Measurements from ENCODE around the gene ZNF562. TPM values are rescaled to one million over a fixed set of nuclear protein-coding genes. Genes with fewer than 3 reads are reported as not detected.

ZNF562 gene
- total RNA-seq, 2 donors from 2014 or later = 16.0 to 17.1 TPM

GRCh38 chr19:9650345-9650744, 24.6 kb downstream of the ZNF562 start:
- no peak for DNase-seq (ENCODE audit: low spot score)
- H3K9me3 ChIP-seq = peaks cover 6 to 36% of the 10 kb centered on the region in 2 donors
- no peak overlapping the region for H3K27ac ChIP-seq
- TF ChIP-seq, protein P1, sequence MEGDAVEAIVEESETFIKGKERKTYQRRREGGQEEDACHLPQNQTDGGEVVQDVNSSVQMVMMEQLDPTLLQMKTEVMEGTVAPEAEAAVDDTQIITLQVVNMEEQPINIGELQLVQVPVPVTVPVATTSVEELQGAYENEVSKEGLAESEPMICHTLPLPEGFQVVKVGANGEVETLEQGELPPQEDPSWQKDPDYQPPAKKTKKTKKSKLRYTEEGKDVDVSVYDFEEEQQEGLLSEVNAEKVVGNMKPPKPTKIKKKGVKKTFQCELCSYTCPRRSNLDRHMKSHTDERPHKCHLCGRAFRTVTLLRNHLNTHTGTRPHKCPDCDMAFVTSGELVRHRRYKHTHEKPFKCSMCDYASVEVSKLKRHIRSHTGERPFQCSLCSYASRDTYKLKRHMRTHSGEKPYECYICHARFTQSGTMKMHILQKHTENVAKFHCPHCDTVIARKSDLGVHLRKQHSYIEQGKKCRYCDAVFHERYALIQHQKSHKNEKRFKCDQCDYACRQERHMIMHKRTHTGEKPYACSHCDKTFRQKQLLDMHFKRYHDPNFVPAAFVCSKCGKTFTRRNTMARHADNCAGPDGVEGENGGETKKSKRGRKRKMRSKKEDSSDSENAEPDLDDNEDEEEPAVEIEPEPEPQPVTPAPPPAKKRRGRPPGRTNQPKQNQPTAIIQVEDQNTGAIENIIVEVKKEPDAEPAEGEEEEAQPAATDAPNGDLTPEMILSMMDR (IDR thresholded peaks at IDR 0.05) = no peak
- H3K4me3 ChIP-seq = no peak overlapping the region
- no peaks in the 10 kb centered on the region for H3K27me3 ChIP-seq
- H3K4me1 ChIP-seq = no peaks in the 10 kb centered on the region
- peaks cover 48% of the 10 kb centered on the region for H3K36me3 ChIP-seq

GRCh38 chr19:9645472-9645871, 29.4 kb downstream of the ZNF562 start:
- no peaks in the 10 kb centered on the region for H3K27me3 ChIP-seq
- TF ChIP-seq, protein P1 (IDR thresholded peaks at IDR 0.05) = no peak
- H3K4me3 ChIP-seq = no peak overlapping the region
- no peak overlapping the region for H3K27ac ChIP-seq
- H3K36me3 ChIP-seq = peaks cover 3% of the 10 kb centered on the region
- H3K4me1 ChIP-seq = no peaks in the 10 kb centered on the region
- no peak for DNase-seq (ENCODE audit: low spot score)
- H3K9me3 ChIP-seq = no peaks in the 10 kb centered on the region

DNA sequence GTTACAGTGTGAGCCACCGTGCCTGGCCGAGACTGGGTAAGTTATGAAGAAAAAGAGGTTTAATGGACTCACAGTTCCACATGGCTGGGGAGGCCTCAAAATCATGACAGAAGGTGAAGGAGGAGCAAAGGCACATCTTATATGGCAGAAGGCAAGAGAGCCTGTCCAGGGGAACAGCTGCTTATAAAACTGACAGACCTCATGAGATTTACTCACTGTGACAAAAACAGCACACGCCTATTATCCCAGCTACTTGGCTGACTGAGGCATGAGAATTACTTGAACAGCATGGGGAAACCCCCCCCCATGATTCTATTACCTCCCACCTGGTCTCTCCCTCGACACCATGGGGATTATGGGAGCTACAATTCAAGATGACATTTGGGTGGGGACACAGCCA, 30.4 kb downstream of the ZNF562 start:
- Histone ChIP-seq H3K4me1 (no peaks in the 10 kb centered on the region), H3K36me3 (no peaks in the 10 kb centered on the region), H3K27ac (no peak overlapping the region), H3K27me3 (no peaks in the 10 kb centered on the region), H3K4me3 (no peak overlapping the region), H3K9me3 (no peaks in the 10 kb centered on the region)
- no peak for DNase-seq (ENCODE audit: low spot score)
- TF ChIP-seq, protein P1 (IDR thresholded peaks at IDR 0.05) = no peak

DNA sequence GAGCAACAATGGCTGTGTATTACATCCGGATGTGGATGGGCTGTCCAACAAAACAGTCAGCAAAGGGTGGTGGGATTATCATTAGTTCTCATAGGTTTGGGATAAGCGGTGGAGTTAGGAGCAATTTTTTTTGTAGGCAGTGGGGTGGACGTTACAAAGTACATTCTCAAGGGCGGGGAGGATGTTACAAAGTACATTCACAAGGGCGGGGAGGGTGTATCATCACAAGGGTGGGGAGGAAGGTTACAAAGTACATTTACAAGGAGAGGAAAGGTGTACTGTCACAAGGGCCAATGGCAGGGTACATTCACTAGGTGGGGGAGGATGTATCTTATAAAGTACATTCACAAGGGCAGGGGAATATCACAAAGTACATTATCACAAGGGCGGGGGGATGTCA, 33.1 kb downstream of the ZNF562 start:
- Histone ChIP-seq H3K36me3 (no peaks in the 10 kb centered on the region), H3K9me3 (no peaks in the 10 kb centered on the region), H3K27me3 (no peaks in the 10 kb centered on the region), H3K27ac (no peak overlapping the region), H3K4me3 (no peak overlapping the region), H3K4me1 (no peaks in the 10 kb centered on the region)
- DNase-seq (ENCODE audit: low spot score) = no peak
- TF ChIP-seq, protein P1 (IDR thresholded peaks at IDR 0.05) = no peak

DNA sequence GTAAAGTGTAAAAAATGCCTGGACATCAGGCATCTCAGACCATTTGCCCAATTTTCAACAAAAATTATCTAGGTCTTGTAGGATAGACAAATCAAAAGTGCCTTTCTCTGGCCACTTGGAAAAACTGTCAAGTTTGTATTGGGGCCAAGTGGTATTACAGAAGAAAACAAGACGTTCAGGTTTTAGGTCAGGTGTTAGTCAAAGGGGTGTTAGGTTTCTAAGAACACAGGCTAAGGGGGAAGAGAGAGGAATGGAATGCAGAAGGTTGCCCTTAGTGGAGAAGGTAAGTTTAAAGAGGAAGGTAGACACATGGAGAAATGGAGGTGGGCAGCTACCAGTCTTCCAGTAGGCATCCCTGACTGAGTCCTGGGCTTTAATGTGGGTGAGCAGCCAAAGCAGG, 33.9 kb downstream of the ZNF562 start:
- Histone ChIP-seq H3K4me3 (no peak overlapping the region), H3K27me3 (no peaks in the 10 kb centered on the region), H3K27ac (no peak overlapping the region), H3K4me1 (no peaks in the 10 kb centered on the region), H3K36me3 (no peaks in the 10 kb centered on the region), H3K9me3 (no peaks in the 10 kb centered on the region)
- TF ChIP-seq, protein P1 (IDR thresholded peaks at IDR 0.05) = no peak
- DNase-seq (ENCODE audit: low spot score) = no peak

- Histone ChIP-seq H3K9me3 (no peaks in the 10 kb centered on the region), H3K27me3 (no peaks in the 10 kb centered on the region), H3K36me3 (peaks cover 7% of the 10 kb centered on the region), H3K4me1 (no peaks in the 10 kb centered on the region), H3K4me3 (no peak overlapping the region), H3K27ac (no peak overlapping the region)
- DNase-seq (ENCODE audit: low spot score) = no peak
- TF ChIP-seq, protein P1 (IDR thresholded peaks at IDR 0.05) = no peak
Observed at GRCh38 chr19:9636018-9636417, 38.9 kb downstream of the ZNF562 start.
